Smooth muscle cell (in vitro differentiated cells): ENCODE results near the gene VMP1. TPM values are rescaled to one million over a fixed set of nuclear protein-coding genes. Genes with fewer than 3 reads are reported as not detected.

Source experiments
- DNase-seq: peaks from one replicate; lab custom pipeline; 2025; ENCODE audit not compliant: unreplicated experiment; lab: John Stamatoyannopoulos, UW
- H2AFZ ChIP-seq: fragments of 200-600 bp; sonication (generic); 2 replicates; pipeline ENCODE4 v1.6.0; 2016; ENCODE audit warnings: antibody characterized with exemption, low read depth, mild to moderate bottlenecking
- H3F3A ChIP-seq: fragments of 200-600 bp; sonication (generic); 2 replicates; pipeline ENCODE4 v1.6.0; 2017; ENCODE audit warnings: antibody characterized with exemption, low read depth
- H3K27ac ChIP-seq: fragments of 200-600 bp; sonication (generic); 2 replicates; pipeline ENCODE4 v1.5.1; 2016; ENCODE audit warnings: low read depth, mild to moderate bottlenecking
- H3K27me3 ChIP-seq: fragments of 200-600 bp; sonication (generic); 2 replicates; pipeline ENCODE4 v1.6.1; 2016; ENCODE audit warnings: low read depth, mild to moderate bottlenecking
- H3K36me3 ChIP-seq: fragments of 200-600 bp; sonication (generic); 2 replicates; pipeline ENCODE4 v1.5.1; 2016; ENCODE audit warnings: low read depth
- H3K4me1 ChIP-seq: fragments of 200-600 bp; sonication (generic); 2 replicates; pipeline ENCODE4 v1.5.1; 2016; ENCODE audit warnings: low read depth
- H3K4me2 ChIP-seq: fragments of 200-600 bp; sonication (generic); 2 replicates; pipeline ENCODE4 v1.6.0; 2016; ENCODE audit warnings: mild to moderate bottlenecking
- H3K4me3 ChIP-seq: fragments of 200-600 bp; sonication (generic); 2 replicates; pipeline ENCODE4 v1.5.1; 2016; ENCODE audit warnings: mild to moderate bottlenecking
- H3K79me2 ChIP-seq: fragments of 200-600 bp; sonication (generic); 2 replicates; pipeline ENCODE4 v1.6.0; 2016; ENCODE audit warnings: low read depth, mild to moderate bottlenecking
- H3K9ac ChIP-seq: fragments of 200-600 bp; sonication (generic); 2 replicates; pipeline ENCODE4 v1.6.0; 2016; ENCODE audit warnings: low read depth
- H3K9me3 ChIP-seq: fragments of 200-600 bp; sonication (generic); replicated peaks from 2 replicates; pipeline ENCODE4 v1.5.1; 2016; ENCODE audit warnings: low read depth
- H4K20me1 ChIP-seq: fragments of 200-600 bp; sonication (generic); 2 replicates; pipeline ENCODE4 v1.6.0; 2016; ENCODE audit warnings: low read depth
- WGBS: methylation state at CpG from one replicate; pipeline ENCODE4 v1.1.7; 2016; ENCODE audit warnings: low lambda C conversion rate; 5-methylcytosine and 5-hydroxymethylcytosine counted together
- polyA plus RNA-seq: library from polyadenylated mRNA; unstranded; fragments of >200 nt; fragmentation: Nextera tagmentation; extraction: Ambion mirVana; gene quantifications from 2 replicates; pipeline ENCODE4 v1.2.1, GENCODE V29; 2016
- total RNA-seq: library from RNA; depleted of rRNA; stranded (reverse); fragments of >200 nt; gene quantifications from 2 replicates; pipeline ENCODE4 v1.2.3, GENCODE V29; 2014
- TF ChIP-seq, protein P1 (sequence below): fragments of 200-600 bp; sonication (generic); IDR thresholded peaks from 2 replicates; pipeline ENCODE4 v1.5.1; 2017; ENCODE audit warnings: borderline replicate concordance, mild to moderate bottlenecking, antibody characterized with exemption; ENCODE audit not compliant: insufficient read depth, poor library complexity, severe bottlenecking

The VMP1 gene
- total and polyA plus RNA-seq, 2 experiments from 2014 or later: 102 to 545 TPM

DNA sequence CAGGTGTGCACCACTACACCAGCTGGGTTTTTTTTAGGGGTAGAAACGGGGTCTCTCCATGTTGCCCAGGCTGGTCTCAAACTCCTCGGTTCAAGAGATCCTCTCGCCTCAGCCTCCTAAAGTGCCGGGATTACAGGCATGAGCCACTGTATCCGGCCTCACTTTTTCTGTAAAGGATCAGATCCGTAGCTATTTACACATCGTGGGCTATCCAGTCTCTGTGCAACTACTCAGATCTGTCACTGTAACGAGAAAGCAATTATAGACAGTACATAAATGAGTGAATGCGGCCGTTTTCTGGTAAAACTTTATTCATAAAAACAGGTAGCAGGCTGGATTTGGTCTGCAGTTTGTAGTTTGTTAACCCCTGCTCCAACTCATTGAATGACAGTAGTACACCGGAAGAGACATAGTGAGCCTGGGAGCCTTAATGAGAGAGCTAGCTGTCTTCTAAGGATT, 44.5 kb downstream of the VMP1 start:
- Histone ChIP-seq H3K9ac (peak overlapping the region; percentile 14), H3K4me3 (no peak overlapping the region), H3K9me3 (no peaks in the 10 kb centered on the region), H3K4me1 (peaks cover 14% of the 10 kb centered on the region), H3K36me3 (no peaks in the 10 kb centered on the region), H2AFZ (no peak overlapping the region), H3K79me2 (peaks cover 29% of the 10 kb centered on the region), H3K4me2 (peak overlapping the region; percentile 93), H4K20me1 (no peaks in the 10 kb centered on the region), H3F3A (peaks cover 38% of the 10 kb centered on the region), H3K27ac (peak overlapping the region; percentile 100), H3K27me3 (no peaks in the 10 kb centered on the region)
- 54% methylated on average over 11 of the region's 11 CpGs for WGBS
- TF ChIP-seq, protein P1, sequence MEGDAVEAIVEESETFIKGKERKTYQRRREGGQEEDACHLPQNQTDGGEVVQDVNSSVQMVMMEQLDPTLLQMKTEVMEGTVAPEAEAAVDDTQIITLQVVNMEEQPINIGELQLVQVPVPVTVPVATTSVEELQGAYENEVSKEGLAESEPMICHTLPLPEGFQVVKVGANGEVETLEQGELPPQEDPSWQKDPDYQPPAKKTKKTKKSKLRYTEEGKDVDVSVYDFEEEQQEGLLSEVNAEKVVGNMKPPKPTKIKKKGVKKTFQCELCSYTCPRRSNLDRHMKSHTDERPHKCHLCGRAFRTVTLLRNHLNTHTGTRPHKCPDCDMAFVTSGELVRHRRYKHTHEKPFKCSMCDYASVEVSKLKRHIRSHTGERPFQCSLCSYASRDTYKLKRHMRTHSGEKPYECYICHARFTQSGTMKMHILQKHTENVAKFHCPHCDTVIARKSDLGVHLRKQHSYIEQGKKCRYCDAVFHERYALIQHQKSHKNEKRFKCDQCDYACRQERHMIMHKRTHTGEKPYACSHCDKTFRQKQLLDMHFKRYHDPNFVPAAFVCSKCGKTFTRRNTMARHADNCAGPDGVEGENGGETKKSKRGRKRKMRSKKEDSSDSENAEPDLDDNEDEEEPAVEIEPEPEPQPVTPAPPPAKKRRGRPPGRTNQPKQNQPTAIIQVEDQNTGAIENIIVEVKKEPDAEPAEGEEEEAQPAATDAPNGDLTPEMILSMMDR: no peak
- DNase-seq: no peak

DNA sequence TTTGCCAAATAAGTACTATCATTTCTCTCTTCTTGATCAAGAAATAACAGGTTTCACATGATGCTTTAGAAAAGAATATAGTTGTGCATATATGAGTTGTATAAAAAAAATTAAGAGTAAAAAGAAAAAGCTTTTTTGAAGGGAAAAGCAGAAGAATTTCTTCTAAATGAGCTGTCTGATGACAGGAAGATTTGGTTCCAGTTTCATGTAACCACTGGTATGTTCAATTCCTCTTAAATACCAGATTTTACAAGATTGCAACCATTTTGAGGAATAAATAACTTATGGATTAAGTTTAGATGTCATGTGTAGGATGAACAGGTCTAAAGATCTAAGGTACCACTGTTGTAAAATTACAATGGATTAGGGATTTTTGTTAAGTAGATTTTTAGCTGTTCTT, 45.0 kb downstream of the VMP1 start:
- H4K20me1 ChIP-seq: no peaks in the 10 kb centered on the region
- H3K27me3 ChIP-seq: no peaks in the 10 kb centered on the region
- TF ChIP-seq, protein P1: no peak
- H3F3A ChIP-seq: peaks cover 42% of the 10 kb centered on the region
- H3K27ac ChIP-seq: peak overlapping the region; percentile 100
- peak overlapping the region; percentile 14 for H3K9ac ChIP-seq
- no peaks in the 10 kb centered on the region for H3K36me3 ChIP-seq
- H3K4me3 ChIP-seq: no peak overlapping the region
- no peak overlapping the region for H2AFZ ChIP-seq
- H3K4me2 ChIP-seq: peak overlapping the region; percentile 93
- peaks cover 18% of the 10 kb centered on the region for H3K4me1 ChIP-seq
- peaks cover 28% of the 10 kb centered on the region for H3K79me2 ChIP-seq
- DNase-seq: no peak
- H3K9me3 ChIP-seq: no peaks in the 10 kb centered on the region

DNA sequence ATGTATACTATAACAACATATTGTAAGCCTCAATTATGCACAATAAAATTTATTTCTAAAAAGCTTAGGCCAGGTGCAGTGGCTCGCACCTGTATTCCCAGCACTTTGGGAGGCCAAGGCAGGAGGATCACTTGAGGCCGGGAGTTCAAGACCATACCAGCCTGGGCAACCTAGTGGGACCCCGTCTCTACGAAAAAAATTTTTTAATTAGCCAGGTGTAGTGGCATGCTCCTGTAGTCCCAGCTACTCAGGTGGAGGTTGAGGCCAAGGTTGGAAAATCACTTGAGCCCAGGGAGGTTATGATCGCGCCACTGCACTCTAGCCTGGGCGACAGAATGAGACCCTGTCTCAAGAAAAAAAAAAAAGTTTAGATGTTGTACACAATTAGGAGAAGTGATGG, 45.5 kb downstream of the VMP1 start:
- no peak overlapping the region for H3K4me3 ChIP-seq
- TF ChIP-seq, protein P1: no peak
- WGBS: 88% methylated on average over 7 of the region's 7 CpGs

DNA sequence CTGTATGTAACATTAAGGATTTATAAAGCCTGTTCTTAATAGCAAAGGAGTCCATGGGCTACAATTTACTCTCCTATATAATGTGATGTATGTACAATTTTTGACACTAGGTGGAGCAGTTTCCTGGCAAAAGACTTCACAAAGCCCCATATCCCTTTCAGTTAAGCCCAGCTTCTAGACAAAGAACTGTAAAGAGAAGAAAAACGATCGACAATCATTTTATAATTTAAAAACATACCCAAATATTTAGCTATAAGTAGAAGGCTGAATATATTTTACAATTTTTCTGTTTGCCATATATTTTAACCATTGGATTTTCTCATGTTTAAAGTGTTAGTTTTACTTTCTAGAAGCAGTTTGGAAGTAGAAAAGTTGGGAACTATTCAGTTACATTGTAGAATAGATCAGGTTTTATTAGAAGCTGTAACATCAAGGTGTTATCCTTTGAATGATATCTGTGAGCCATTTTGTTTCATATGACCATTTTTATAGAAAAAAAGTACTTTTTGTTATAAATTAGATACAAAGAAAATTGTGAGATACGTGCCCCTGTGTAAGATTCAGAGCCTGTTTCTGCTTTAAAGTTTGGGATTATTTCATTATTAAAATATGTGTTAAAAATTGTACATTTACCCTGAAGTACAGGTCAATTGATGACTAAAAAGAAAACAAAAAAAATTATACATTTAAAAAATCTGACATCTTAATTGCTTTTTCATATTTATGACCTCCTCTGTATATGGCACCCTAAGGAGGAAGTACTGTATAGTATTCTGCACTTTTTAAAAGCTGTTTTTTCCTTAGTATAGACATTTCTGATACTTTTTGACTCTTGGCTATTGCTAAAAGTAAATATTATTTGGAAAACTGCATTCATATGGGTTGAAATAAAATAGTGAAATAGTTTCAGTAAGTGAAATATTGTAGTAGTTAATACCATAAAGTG, 46.3 kb downstream of the VMP1 start:
- 17% methylated on average over 3 of the region's 3 CpGs for WGBS
- DNase-seq: no peak
- Histone ChIP-seq H4K20me1 (no peaks in the 10 kb centered on the region), H3K4me3 (peak overlapping the region; percentile 44), H3K4me2 (peak overlapping the region; percentile 93), H3K9me3 (no peaks in the 10 kb centered on the region), H3F3A (peaks cover 50% of the 10 kb centered on the region), H2AFZ (no peak overlapping the region), H3K27ac (peak overlapping the region; percentile 100), H3K4me1 (peaks cover 20% of the 10 kb centered on the region), H3K27me3 (no peaks in the 10 kb centered on the region), H3K79me2 (peaks cover 39% of the 10 kb centered on the region), H3K36me3 (no peaks in the 10 kb centered on the region), H3K9ac (peak overlapping the region; percentile 95)
- TF ChIP-seq, protein P1: peak; percentile 71

More for the DNA sequence above, 45.5 kb downstream of the VMP1 start:
- Histone ChIP-seq H3K79me2 (peaks cover 30% of the 10 kb centered on the region), H4K20me1 (no peaks in the 10 kb centered on the region), H3K36me3 (no peaks in the 10 kb centered on the region), H3K9me3 (no peaks in the 10 kb centered on the region), H3K4me2 (peak overlapping the region; percentile 93), H3K27me3 (no peaks in the 10 kb centered on the region), H3K4me1 (peaks cover 20% of the 10 kb centered on the region), H3F3A (peaks cover 44% of the 10 kb centered on the region), H2AFZ (no peak overlapping the region), H3K9ac (no peak overlapping the region), H3K27ac (peak overlapping the region; percentile 100)
- DNase-seq: no peak
